Fibroblast of pulmonary artery (primary cell): ENCODE measurements around the gene CHI3L2.

Experiments
- DNase-seq: peaks from one replicate; pipeline ENCODE4 v3.0.0-alpha.2; 2010; ENCODE audit warnings: low read depth
- H3K4me3 ChIP-seq: replicated peaks from 2 replicates; pipeline ENCODE4 v1.5.1; 2011; ENCODE audit warnings: low read depth, mild to moderate bottlenecking, control low read depth, low read length, moderate library complexity
- TF ChIP-seq, protein P1 (sequence below): IDR thresholded peaks from 2 replicates; pipeline ENCODE4 v1.5.1; 2011; ENCODE audit warnings: mild to moderate bottlenecking, control low read depth, low read length, inconsistent platforms; ENCODE audit errors: missing control alignments

CHI3L2 gene

DNA sequence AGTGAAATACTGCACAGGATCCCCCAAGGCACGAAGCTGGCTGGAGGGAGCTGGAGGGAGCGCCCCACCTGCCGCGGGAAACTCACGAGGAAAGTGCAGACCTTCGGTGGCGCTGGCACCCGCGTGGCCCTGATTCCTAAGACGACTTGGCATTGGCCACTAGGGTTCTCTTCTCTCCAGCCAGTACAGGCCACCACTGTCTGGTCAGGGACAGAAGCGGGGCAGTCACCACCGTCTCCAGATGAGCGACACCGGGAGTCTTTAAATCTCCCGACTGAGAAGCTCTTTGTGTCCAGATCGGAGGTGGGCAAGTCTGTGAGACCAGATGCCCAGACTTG is 43.9 kb downstream of the CHI3L2 start:
- DNase-seq, result no peak
- H3K4me3 ChIP-seq, result no peak overlapping the region
- TF ChIP-seq, protein P1, sequence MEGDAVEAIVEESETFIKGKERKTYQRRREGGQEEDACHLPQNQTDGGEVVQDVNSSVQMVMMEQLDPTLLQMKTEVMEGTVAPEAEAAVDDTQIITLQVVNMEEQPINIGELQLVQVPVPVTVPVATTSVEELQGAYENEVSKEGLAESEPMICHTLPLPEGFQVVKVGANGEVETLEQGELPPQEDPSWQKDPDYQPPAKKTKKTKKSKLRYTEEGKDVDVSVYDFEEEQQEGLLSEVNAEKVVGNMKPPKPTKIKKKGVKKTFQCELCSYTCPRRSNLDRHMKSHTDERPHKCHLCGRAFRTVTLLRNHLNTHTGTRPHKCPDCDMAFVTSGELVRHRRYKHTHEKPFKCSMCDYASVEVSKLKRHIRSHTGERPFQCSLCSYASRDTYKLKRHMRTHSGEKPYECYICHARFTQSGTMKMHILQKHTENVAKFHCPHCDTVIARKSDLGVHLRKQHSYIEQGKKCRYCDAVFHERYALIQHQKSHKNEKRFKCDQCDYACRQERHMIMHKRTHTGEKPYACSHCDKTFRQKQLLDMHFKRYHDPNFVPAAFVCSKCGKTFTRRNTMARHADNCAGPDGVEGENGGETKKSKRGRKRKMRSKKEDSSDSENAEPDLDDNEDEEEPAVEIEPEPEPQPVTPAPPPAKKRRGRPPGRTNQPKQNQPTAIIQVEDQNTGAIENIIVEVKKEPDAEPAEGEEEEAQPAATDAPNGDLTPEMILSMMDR, result no peak

DNA sequence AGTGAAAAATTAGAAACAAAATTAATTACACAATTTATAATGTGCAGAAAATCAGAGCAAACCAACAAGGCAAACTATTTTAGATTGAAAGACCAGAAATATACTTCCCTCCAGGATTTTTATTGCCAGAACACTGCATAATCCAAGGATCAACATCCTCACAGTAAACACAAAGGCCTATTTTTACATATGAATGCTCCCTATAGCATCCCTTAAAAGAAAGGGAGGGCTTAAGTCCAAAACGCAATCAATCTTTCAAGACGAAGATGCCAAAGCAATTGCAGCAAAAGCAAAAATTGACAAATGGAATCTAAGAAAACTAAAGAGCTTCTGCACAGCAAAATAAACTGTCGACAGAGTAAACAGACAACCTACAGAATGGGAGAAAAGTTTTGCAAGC is 44.6 kb downstream of the CHI3L2 start:
- DNase-seq, result no peak
- H3K4me3 ChIP-seq, result no peak overlapping the region
- TF ChIP-seq, protein P1, result no peak

DNA sequence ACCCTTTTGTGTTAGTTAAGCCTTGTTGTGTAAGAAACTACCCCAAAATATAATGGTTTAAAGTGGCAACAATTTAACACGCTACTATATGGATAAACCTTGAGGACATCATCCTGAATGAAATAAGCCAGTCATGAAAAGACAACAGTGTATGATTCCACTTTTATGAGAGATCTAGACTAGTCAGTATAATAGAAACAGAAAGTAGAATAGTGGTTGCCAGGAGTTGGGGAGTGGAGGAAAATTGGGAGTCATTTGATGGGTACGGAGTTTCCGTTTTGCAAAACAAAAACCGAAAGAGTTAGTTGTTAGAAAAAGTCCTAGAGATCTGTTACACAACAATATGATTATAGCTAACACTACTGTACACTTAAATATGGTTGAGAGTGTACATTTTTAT is 47.1 kb downstream of the CHI3L2 start:
- no peak for DNase-seq
- no peak overlapping the region for H3K4me3 ChIP-seq
- TF ChIP-seq, protein P1, result no peak

DNA sequence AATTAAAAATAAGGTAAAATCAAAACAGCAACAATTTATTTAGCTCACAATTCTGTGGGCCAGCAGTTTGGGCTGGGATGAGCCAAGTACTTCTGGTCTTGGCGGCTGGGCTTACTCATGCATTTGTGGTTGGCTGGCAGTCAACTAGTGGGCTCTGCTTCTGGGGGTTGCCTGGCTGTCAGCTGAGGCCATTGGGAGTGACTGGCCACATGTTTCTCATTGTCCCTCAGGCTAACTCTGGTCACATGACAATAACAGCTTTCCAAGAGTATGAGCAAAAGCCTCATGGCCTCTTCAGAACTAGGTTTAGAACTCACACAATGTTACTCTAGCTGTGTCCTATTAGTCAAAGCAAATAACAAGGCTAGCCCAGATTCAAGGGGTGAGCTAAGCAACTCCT is 47.6 kb downstream of the CHI3L2 start:
- peak; percentile 46 for DNase-seq
- TF ChIP-seq, protein P1, result no peak
- no peak overlapping the region for H3K4me3 ChIP-seq

DNA sequence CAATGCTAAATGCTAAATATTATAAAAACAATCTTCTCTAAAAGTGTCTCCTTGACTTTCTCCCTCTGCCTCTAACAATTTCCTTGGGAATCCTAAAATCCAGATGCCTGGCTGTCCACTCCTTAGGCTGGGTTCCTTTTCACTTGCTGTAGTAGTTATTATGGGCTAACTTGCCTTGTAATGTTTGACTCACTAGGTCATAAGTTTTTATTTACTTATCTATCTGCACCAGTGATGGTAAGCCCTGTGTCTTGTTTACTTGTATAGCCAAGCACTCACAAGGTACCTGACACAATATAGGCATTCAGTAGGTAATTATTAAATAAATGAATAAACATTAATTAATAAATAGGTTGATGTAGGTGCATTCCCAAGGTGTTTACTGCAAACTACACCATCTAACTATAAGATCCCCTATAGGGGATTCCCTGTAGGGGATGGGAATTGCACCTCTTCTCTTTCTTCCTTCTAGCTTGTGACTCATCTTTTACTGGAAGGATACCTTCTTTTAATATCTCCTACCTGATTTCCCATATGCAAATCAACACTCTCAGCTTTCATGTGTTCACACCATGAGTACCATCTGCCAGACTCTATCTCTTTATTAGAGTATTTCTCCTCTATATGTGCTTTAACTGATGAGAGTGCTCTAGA is 48.4 kb downstream of the CHI3L2 start:
- DNase-seq, result no peak
- TF ChIP-seq, protein P1, result no peak
- H3K4me3 ChIP-seq, result no peak overlapping the region

DNA sequence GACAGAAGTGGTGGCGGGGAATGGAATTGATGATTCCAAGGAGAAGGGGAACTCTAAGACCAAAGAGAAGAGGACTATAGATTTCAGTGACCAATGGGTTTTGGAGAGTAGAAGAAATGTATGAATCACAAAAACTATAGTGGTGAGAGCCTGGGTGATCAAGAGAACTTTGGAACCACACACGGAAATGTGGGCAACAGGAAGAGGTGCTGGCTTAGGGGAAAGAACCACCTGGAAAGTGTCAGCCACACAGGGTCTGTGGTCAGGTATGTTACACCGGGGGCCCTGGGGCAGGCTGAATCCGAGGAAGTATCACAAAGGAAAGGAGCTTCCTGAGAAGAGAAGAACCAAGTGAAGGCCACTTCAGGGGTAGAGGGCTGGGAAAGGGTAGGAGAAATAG is 51.6 kb downstream of the CHI3L2 start:
- TF ChIP-seq, protein P1, result no peak
- no peak for DNase-seq
- H3K4me3 ChIP-seq, result no peak overlapping the region

DNA sequence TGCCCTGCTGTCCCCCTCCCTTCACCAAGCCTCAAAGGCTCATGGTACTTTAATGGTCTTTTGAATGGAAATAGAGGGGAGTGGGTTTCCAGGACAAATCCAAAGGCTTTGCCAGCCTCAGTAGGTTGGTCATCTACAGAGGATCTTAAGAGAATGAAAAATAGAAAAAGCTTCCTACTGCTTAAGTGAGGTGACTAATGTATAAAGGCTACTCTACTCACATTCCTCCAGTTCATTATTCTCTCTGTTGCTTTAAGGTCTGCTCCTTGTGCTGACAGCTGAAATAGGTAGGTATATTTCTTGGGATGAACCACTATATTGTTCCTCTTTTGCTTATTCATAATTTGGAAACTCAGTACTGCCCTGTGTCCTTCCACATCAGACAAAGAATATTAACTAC is 52.8 kb downstream of the CHI3L2 start:
- TF ChIP-seq, protein P1, result no peak

More for the DNA sequence above, 52.8 kb downstream of the CHI3L2 start:
- H3K4me3 ChIP-seq, result no peak overlapping the region
- no peak for DNase-seq
